Renal cortical epithelial cell (primary cell): ENCODE measurements around the gene ANXA5. TPM values are rescaled to one million over a fixed set of nuclear protein-coding genes. Genes with fewer than 3 reads are reported as not detected.

ENCODE experiments used
- DNase-seq: peaks from one replicate; pipeline ENCODE4 v3.0.0-alpha.2; 2011; ENCODE audit warnings: low read depth
- total RNA-seq: library from RNA; depleted of rRNA; stranded (reverse); fragments of >200 nt; gene quantifications from 2 replicates; pipeline ENCODE4 v1.2.3, GENCODE V29; 2014

ANXA5 gene
- total RNA-seq, 1 donor from 2014 or later, result 635 TPM

DNA sequence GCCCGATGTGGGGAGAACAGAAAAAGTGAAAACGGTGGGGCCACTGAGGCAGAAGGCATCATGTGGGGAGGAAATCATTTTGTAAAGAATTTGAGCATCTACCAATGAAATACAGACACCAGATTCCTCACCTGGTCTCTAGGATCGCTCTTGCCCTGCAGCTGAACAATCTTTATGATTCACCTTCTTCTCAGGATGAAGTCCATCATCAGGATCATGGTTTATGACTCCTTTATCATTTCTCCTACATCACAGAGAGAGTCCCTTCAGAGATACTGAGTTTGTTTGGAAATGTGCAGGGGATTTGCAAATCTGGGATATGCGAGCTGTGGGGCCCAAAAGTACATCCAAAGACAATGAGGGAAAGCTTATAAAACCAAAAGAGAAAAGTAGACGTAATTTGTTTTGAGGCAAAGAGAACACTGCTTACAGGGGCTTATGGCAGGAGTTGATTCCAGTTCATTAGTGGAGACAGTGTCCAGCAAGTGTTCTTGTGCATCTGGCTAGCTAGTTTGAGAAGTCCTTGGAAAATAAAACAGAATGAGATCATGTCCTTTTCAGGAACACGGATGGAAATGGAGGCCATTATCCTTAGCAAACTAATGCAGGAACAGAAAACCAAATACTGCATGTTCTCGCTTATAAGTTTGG is 15.3 kb upstream of the ANXA5 start:
- DNase-seq, result no peak

DNA sequence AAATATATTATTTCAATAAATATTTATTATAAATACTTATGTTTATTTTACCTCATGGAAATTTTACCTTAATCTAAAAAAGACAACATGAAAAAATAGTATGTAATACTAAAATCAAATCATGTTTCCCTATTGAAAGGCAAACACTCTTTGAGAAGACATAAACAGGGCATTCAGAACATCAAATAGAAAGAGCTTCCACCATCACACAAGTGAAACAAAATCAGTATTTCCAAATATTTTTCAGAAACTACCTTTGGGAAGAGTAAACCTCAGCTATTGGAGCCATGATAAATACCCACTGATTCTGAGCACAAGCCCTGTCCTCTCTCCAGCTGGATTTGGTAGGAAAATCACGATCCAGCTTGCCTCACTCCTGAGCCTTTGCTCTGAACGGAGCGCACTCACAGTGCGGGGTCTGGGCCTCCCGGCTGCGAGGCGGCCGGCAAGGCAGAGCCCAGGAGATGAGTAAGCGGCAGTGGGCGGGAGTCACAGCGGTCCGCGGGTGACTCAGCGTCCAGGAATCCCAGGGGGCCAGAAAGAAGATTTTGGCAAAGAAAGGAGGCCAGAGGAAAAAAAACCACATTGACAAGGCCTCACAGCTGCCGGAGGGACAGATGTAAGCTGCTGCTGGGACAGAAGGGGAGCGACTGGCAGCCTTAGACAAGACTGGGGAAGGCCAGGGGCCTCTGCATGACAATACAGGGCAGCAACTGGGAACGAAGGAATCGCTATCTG is 14.7 kb upstream of the ANXA5 start:
- DNase-seq, result peak; percentile 88

DNA sequence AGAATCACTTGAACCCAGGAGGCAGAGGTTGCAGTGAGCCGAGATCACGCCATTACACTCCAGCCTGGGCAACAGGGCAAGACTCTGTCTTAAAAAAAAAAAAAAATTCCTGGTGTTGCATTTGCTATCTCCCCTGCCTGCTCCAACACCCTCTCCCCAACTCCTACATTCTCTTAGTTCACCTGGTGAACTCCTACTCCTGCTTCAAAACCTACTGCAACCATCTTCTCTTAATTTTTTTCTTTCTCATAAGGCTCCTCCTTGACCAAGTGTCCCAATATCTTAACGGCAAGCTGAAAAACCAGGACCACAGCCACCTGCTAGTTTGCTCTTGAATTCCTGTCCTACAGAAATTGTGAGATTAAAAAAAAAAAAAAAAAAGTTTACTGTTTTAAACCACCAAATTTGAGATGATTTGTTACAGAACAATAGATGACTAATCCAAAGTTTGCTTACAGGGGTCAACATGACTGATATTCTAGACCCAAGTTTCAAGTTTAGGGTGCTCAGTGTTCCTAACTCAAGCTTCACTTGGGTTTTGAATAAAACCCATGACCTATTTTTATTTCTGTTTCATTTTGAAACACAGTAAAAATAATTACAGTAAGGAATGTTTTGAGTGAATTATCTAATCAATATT is 13.1 kb upstream of the ANXA5 start:
- DNase-seq, result no peak

DNA sequence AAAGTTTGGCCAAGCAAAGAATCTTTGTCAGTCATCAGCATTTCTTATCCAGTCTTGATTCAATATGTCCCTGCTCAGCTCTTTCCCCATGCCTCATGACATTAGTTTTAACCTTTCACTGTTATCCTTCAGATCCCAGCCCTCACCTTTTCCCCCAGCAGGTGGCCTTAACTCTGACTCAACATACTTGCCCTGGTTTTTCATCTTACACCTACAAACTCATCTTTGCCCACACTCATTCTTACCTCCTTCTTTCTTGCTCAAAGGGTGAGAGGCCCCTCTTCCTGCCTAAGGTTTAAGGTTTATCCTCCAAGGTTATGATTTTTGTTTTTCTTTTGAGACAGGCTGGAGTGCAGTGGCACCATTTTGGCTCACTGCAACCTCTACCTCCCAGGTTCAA is 10.6 kb upstream of the ANXA5 start:
- no peak for DNase-seq

DNA sequence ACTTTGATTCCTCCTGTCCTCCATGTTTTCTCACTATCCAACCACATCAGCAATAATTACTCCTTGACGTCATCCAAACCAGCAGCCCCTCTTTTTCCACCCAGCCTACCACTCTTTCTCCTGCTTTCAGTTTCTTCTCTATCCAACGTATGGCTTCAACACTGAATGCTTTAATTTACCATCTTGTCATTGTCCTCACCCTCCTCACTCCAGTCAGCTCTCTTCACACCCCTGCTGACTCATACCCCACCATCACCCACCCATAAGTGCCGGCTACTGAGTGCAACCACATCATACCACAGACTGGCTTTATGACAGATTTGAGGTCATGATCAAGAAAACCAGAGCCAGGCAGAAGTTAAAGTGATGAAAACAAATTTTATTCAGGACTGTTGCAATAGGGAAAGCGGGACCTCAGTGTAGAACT is 9.8 kb upstream of the ANXA5 start:
- DNase-seq, result peak; percentile 85

DNA sequence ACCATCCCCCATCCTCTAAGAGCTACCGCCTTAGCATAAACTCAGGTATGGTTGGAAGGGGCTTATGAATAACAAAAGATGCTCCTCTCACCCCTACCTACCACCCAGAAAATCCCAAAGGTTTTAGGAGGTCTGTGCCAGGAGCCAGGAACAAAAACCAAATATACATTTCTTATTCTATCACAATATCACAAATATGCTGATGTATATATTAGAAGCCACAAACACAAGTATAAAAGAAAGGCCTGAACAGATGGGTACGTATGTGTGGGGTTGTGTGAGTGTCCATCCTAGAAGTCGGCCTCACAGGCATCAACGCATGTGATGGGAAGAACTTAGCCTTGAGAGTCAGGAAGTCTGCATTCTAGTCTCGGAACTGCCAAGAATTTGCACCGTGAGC is 8.7 kb upstream of the ANXA5 start:
- DNase-seq, result no peak

DNA sequence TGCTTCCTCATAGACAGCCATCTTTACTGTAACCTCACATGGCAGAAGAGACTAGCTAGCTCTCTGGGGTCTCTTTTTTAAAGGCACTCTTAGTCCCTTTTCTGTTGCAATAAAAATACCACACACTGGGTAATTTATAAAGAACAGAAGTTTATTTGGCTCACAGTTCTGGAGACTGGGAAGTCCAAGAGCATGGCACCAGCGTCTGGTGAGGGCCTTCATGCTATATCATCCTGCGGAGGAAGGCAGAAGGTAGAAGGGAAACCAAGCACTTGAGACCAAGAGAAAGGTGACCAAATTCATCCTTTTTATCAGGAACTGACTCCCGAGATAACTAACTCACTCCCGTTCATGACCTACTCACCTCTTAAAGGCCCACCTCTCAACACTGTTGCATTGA is 5.4 kb upstream of the ANXA5 start:
- no peak for DNase-seq

DNA sequence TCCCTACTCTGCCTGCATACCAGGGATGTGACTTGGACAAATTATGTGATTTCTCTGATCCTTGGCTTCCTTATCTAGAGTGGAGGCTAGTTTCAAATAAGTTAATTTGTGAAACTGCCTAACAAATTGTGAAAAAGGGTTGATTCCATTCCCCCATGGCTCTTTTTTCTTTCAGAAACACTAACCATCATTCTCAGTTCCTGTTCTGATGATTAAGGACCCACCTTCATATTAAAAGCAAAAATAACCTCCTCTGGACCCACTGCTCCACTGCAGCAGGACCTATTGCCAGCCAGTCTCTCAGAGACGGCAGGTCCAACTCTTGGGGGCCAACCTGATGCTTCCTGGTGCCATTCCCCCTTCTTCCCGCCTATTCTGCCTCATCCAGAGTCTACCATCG is 4.5 kb upstream of the ANXA5 start:
- no peak for DNase-seq

DNA sequence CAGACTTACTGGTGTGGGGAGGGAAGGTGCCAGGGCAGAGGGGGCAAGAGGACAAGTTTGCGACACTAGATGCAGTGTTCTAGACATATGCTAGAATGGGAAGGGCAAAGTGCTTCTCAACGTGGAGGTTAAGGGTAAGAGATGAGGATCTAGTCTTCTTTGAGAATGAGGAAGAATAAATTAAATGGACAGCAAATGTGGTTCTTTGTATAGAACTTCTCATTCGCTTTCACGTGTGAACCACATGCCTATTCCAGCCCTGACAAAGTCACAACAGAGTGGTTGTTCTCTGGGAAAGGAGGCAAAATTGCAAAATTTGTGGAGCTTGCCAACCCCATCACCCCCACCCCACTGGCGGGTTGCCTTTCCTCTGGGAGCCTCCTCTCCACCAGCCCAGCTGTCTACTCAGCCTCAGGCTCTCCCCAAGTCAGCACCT is 1.5 kb upstream of the ANXA5 start:
- no peak for DNase-seq

DNA sequence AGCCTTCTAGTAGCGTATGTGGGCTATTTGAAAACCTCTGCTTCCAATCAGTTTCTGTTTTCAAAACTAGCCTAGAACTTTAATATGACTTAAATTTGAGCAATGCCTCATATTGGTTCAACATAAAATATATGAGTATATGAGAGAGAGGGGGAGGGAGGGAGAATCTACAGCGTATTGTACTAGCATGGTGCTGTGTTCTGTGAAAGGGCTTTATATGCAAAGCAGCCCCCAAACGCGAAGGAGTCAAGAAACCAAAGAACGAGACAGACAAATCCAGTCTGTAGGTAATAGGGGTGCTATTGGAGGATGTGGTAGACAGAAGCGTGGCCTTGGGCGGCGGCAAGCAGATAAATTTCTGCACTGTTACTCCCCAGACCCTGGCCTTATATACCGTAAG is 784 bp upstream of the ANXA5 start:
- no peak for DNase-seq

DNA sequence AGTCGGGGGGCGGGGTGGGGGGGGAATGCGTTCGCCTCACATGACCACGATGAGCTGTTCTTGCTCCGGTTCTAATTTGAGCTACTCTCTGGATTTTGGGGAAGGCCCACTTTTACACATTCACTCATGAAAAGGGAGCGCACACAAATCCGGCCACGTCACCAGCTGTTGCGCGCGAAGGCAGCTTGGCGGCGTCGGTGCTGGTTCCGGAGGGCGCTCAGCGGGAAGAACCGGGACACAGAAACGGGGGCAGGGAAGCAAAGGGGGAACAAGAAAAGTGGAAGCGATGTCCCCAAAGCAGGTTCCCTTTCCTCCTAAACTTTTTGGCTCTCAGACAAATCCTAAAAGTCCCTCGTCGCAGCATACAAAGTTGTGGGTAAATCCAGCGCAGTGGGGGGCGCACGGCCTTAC is 605 bp downstream of the ANXA5 start:
- DNase-seq, result peak; percentile 52

DNA sequence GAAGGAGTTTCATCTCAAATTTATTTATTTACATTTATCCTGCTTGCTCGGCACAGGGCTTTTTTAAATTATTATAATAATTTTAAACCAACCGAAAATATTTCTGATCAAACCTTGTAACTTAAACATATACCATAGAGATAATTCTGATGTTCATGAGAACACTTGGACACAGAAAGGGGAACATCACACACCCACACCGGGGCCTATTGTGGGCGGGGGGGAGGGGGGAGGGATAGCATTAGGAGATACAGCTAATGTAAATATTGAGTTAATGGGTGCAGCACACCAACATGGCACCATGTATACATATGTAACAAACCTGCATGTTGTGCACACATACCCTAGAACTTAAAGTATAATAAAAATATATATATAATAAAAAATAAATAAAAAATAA is 2.9 kb downstream of the ANXA5 start:
- DNase-seq, result no peak

DNA sequence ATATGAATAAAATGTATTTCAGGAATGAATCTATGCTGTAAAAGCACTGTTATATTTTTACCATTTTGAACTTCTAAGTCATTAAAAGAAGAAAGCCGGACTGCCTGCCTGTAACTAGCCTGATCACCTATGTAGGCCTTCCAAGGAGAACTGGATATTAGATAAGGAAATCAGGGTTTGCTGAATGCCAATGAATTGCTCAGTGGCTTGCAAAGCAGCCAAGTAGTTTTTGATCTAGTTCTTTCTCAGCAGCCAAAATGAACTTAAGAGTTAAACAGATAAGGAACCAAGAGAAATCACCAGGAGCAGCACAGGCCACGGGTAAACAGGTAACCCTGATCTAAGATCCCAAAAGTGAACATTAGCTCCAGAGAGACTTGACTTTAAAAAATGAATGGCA is 3.3 kb downstream of the ANXA5 start:
- DNase-seq, result no peak

DNA sequence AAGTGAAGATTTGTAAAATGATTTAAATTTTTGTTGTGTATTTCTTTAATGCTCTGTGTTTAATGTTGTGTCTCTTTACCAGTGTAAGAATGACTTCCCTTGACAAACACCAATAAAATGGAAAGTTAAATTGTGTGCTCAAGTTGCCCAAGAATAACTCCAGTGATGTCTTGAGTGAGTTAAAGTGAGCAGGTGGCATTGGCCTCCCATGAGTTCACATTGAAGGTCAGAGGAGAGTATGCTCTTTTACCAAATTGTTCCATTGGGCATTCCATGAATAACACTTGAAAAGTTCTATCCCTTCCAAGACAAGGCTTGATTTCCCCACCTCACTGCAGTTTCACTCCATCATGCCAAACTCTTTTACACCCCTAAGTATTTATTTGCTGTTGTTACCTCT is 4.5 kb downstream of the ANXA5 start:
- no peak for DNase-seq

DNA sequence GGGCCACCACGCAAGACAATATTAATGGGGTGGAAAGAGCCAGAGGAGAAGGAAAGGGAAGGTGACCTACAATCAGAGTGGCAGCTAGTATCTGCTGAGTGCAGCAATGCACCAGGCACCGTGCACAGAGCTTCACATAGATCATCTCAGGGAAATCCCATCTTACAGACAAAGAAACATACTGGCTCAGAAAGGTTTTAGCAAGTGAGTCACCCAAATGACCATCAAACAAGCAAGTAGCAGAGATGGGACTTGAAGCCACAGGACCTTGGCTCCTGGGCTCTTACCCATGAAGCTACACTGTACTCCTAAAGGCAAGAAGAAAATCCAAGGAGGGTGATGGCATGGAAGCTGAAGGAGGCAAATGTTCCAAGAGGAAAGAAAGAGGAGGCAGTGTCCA is 6.8 kb downstream of the ANXA5 start:
- DNase-seq, result peak; percentile 84

DNA sequence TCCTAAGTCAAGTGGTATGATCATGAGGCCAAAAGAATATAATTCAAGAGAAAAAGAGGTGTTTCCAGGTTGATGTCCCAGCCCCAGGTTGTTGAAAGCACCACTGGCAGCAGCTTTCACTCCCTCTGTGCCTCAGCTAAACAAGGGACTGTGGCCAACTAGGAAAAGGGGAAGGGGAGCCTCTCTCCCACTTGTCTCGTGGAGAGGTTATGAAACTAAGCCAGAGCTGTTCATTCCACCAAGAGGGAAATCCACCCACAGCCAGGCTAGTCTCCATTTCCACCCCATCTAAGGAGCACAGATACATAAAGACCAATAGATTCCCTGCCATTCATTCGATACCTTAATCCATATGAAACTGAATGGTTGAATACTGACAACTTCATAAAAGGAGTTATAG is 8.1 kb downstream of the ANXA5 start:
- no peak for DNase-seq

DNA sequence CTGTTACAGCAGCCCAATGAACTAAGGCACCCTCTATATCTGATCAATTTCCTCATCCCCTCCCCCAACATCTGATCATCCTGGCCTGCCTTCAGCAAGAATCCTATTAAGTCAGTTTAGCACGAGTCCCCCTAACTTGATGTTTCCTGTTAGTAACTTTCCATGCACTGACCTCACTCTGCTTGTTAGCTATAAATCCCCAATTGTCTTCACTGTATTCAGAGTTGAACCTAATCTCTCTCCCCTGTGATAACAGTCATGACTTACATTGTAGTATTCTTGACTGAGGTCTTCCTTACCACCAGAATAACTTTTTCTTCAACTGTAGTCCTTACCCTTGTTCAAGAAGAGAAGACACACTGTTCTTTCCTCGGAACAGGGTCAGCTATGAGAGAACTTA is 8.5 kb downstream of the ANXA5 start:
- DNase-seq, result no peak

DNA sequence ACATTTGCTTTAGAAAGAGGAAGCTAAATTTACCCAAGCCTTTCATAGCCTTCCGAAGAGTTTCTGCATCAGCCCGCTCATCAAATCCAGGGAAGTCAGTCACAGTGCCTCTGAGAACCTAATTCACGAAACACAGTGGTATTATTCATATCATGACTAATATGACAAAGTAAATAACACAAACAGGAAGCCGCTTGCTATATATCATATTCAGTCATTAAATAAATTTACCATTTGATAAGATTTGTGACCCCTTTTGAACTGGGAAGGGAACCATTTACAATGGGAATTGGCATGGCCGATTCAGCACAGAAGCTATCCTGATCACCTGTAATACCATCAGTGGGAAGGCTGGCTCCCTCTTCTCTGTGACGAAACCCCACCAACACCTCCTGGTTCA is 10.5 kb downstream of the ANXA5 start:
- no peak for DNase-seq

DNA sequence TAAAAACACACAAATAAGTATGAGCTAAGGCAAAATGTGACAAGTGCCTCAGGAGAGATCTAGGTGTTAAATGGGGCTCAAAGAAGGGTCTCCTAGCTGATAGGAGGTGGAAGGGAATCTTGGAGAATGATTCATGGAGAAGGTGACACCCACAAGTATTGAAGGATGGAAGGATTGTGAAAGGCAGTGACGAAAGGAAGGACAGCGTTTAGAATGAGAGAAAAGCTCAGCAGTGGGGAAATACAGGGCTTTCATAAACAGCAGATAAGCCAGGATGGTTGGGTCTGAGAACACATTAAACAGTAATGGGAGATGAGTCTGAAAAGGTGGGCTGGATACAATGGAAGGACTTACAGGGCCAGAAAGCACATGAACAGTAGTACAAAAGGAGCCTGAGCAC is 11.5 kb downstream of the ANXA5 start:
- no peak for DNase-seq

DNA sequence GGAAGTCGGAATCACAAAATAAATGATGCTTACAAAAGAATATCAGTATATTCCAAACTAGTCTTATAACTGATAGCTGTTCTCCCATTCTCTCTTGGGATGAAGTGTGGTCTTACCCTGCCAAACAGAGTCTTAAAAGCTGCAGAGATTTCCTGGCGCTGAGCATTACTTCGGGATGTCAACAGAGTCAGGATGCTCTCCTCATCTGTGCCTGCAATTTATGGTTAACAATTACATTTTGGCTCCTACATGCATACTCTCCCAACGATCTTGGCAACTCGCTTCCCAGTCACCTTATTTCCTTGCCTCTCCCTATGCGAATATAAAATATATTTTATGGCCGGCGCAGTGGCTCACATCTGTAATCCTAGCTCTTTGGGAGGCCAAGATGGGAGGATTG is 12.2 kb downstream of the ANXA5 start:
- no peak for DNase-seq

DNA sequence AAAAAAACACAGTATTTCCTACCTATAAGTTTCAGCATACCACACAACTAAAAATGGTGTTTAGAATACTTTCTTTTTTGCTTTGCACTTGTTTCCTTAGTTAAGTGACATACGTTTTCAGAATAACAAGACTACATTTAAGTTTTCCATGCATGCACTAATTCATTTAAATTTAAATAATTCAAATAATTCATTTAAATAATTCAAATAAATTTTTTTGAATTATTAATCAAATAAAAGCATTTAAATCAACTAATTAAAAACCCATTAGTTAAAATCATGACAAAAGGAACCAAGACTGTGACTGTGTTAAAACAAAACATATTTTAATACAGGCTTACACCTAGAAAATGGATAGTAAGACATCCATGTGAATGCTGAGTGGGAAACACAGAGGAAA is 12.8 kb downstream of the ANXA5 start:
- DNase-seq, result no peak

DNA sequence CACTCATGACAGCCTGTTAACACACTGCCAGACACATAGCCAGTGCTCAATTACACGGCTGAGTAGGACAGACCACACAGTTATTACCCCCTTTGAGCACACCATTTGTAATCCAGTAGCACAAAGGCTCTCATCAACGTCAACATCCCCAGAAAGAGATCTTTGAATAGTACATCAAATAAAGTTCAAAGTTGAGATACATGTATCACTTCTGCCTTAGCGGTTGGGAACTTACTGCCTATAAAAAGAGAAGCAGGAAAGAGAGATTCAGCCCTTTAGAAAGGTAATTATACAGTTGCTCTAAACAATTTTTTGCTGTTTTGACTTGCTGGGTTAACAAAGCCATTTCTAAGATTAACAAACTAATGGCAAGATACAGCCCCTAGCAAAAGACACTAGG is 16.2 kb downstream of the ANXA5 start:
- no peak for DNase-seq

DNA sequence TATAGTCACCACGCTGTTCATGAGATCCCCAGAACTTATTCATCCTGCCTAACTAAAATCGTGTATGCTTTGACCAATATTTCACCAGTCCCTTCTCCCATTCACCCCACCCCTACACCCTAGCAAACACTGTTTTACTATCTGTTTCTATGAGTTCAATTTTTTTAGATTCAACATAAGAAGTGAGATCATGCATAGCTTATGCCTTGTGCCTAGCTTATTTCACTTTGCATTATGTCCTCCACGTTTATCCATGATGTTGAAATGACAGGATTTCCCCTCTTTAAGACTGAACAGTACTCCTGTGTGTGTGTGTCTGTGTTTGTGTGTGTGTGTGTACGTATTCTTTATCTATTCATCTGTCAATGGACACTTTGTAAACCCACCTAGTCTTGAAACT is 16.8 kb downstream of the ANXA5 start:
- DNase-seq, result no peak
